NCI-H345 treated with DMSO at 0.1 percent for 48 hours (cell line): ENCODE results near the gene PIK3C2A.

Experiments used
- DNase-seq: peaks from one replicate; lab custom pipeline; 2025; ENCODE audit not compliant: unreplicated experiment; lab: John Stamatoyannopoulos, UW

PIK3C2A gene

GRCh38 chr11:17218403-17218802 lies 10.6 kb upstream of the PIK3C2A start:
- DNase-seq, result no peak

- DNase-seq, result no peak
These were observed 9.6 kb upstream of the PIK3C2A start for GRCh38 chr11:17217401-17217800.

GRCh38 chr11:17214338-17214737 lies 6.6 kb upstream of the PIK3C2A start:
- no peak for DNase-seq

- no peak for DNase-seq
These were observed 3.5 kb upstream of the PIK3C2A start for GRCh38 chr11:17211286-17211685.

GRCh38 chr11:17209939-17210245 lies 2.1 kb upstream of the PIK3C2A start:
- no peak for DNase-seq

- DNase-seq, result peak; percentile 87
These were observed 642 bp upstream of the PIK3C2A start for GRCh38 chr11:17208257-17208999.

- no peak for DNase-seq
These were observed 1.3 kb downstream of the PIK3C2A start for GRCh38 chr11:17206463-17206862.

- no peak for DNase-seq
These were observed 10.3 kb downstream of the PIK3C2A start for GRCh38 chr11:17197431-17197898.

- no peak for DNase-seq
These were observed 19.1 kb downstream of the PIK3C2A start for GRCh38 chr11:17188675-17189074.

- no peak for DNase-seq
These were observed 20.7 kb downstream of the PIK3C2A start for GRCh38 chr11:17186932-17187692.

GRCh38 chr11:17185938-17186337 lies 21.8 kb downstream of the PIK3C2A start:
- no peak for DNase-seq

GRCh38 chr11:17184882-17185587 lies 22.8 kb downstream of the PIK3C2A start:
- DNase-seq, result no peak

- DNase-seq, result no peak
These were observed 23.9 kb downstream of the PIK3C2A start for GRCh38 chr11:17183836-17184235.

GRCh38 chr11:17179970-17180369 lies 27.8 kb downstream of the PIK3C2A start:
- DNase-seq, result no peak

GRCh38 chr11:17173332-17173731 lies 34.5 kb downstream of the PIK3C2A start:
- DNase-seq, result no peak

- DNase-seq, result no peak
These were observed 35.9 kb downstream of the PIK3C2A start for GRCh38 chr11:17171916-17172315.

GRCh38 chr11:17171343-17171742 lies 36.4 kb downstream of the PIK3C2A start:
- DNase-seq, result no peak

GRCh38 chr11:17169876-17170275 lies 37.9 kb downstream of the PIK3C2A start:
- no peak for DNase-seq

- no peak for DNase-seq
These were observed 42.4 kb downstream of the PIK3C2A start for GRCh38 chr11:17165247-17165890.

- no peak for DNase-seq
These were observed 43.2 kb downstream of the PIK3C2A start for GRCh38 chr11:17164361-17165246.
